ENCODE results near the gene F11R. TPM values are rescaled to one million over a fixed set of nuclear protein-coding genes. Genes with fewer than 3 reads are reported as not detected.

F11R gene
- total RNA-seq, 3 donors from 2014 or later (not counting 1 experiment from before 2014, with no cell fraction given) = 27.8 to 34.6 (median 30.2) TPM

DNA sequence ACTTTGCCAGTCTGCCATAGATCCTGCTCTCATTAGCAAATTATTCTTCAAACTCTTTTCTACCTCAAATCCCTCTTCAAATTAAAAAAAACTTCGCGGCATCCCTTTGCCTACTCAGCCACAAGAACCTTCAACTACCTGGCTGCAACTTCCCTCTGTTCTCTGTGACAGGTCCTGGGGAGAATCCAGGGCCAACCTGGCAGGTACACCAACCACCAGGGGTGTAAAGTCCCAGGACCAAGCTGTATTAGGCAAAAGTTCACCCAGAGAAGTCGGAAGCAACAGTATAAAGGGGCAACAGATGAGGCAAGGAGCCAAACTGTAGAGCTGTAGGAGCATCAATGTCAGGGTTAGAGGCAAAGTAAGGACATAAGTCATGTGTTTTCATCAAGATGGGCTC, 48.0 kb downstream of the F11R start:
- ATAC-seq (no peak), DNase-seq (no peak)
- no peaks in the 10 kb centered on the region for H3K36me3 ChIP-seq (ENCODE audit: control insufficient read depth, insufficient read depth, low read length)
- no peak overlapping the region for H3K27ac ChIP-seq (ENCODE audit: low read length)
- H3K9me3 Mint-ChIP-seq = no peaks in the 10 kb centered on the region
- no peak overlapping the region for H3K27ac Mint-ChIP-seq
- H3K4me1 Mint-ChIP-seq = no peaks in the 10 kb centered on the region
- TF ChIP-seq, protein P1, sequence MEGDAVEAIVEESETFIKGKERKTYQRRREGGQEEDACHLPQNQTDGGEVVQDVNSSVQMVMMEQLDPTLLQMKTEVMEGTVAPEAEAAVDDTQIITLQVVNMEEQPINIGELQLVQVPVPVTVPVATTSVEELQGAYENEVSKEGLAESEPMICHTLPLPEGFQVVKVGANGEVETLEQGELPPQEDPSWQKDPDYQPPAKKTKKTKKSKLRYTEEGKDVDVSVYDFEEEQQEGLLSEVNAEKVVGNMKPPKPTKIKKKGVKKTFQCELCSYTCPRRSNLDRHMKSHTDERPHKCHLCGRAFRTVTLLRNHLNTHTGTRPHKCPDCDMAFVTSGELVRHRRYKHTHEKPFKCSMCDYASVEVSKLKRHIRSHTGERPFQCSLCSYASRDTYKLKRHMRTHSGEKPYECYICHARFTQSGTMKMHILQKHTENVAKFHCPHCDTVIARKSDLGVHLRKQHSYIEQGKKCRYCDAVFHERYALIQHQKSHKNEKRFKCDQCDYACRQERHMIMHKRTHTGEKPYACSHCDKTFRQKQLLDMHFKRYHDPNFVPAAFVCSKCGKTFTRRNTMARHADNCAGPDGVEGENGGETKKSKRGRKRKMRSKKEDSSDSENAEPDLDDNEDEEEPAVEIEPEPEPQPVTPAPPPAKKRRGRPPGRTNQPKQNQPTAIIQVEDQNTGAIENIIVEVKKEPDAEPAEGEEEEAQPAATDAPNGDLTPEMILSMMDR (IDR thresholded peaks at IDR 0.05) = no peak
- no peaks in the 10 kb centered on the region for H3K4me1 ChIP-seq (ENCODE audit: control insufficient read depth, insufficient read depth, low read length)
- no peak overlapping the region for H3K4me3 ChIP-seq (ENCODE audit: low read length)
- 57% methylated on average over 3 of the region's 3 CpGs for WGBS (ENCODE audit: insufficient coverage)
- H3K27me3 ChIP-seq (ENCODE audit: control insufficient read depth, insufficient read depth, low read length) = no peaks in the 10 kb centered on the region
- no peaks in the 10 kb centered on the region for H3K36me3 Mint-ChIP-seq
- H3K4me3 Mint-ChIP-seq = no peak overlapping the region
- H3K27me3 Mint-ChIP-seq (ENCODE audit: low read depth in 2 of 2) = peaks cover 13 to 20% of the 10 kb centered on the region in 2 donors
- intact Hi-C loops (cut with micrococcal nuclease) = no loop called here
- no peaks in the 10 kb centered on the region for H3K9me3 ChIP-seq (ENCODE audit: control insufficient read depth, insufficient read depth, low read length)

DNA sequence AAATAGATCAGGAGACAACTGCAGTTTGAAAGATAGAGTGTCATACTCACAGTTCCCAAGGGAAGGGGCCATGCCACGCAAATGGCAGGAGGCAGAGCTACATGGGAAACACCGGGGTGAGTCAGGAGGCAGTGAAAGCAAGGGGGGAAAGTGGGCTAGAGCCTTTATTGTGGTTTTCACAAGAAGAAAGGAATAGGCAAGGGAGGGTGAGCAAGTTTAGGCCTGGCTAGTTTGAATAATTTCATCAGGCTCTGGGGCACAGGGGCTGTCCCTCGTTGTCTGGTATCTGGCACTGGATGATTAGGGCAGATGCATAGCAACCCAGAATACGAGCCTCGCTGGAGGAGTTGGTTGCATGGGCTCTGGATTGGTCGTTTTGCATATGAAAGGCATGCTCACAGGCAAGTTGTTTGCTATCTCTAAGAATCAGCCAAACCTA, 49.3 kb downstream of the F11R start:
- no peaks in the 10 kb centered on the region for H3K4me1 Mint-ChIP-seq
- ATAC-seq (no peak), DNase-seq (no peak)
- H3K27ac Mint-ChIP-seq = no peak overlapping the region
- no peaks in the 10 kb centered on the region for H3K36me3 ChIP-seq (ENCODE audit: control insufficient read depth, insufficient read depth, low read length)
- TF ChIP-seq, protein P1 (IDR thresholded peaks at IDR 0.05) = no peak
- H3K9me3 ChIP-seq (ENCODE audit: control insufficient read depth, insufficient read depth, low read length) = no peaks in the 10 kb centered on the region
- WGBS (ENCODE audit: insufficient coverage) = 57% methylated on average over 6 of the region's 6 CpGs
- no peak overlapping the region for H3K4me3 Mint-ChIP-seq
- H3K36me3 Mint-ChIP-seq = no peaks in the 10 kb centered on the region
- H3K27me3 Mint-ChIP-seq (ENCODE audit: low read depth in 2 of 2) = peaks cover 15 to 20% of the 10 kb centered on the region in 2 donors
- H3K27ac ChIP-seq (ENCODE audit: low read length) = no peak overlapping the region
- H3K27me3 ChIP-seq (ENCODE audit: control insufficient read depth, insufficient read depth, low read length) = no peaks in the 10 kb centered on the region
- H3K4me1 ChIP-seq (ENCODE audit: control insufficient read depth, insufficient read depth, low read length) = no peaks in the 10 kb centered on the region
- intact Hi-C loops (cut with micrococcal nuclease) = no loop called here
- no peaks in the 10 kb centered on the region for H3K9me3 Mint-ChIP-seq
- H3K4me3 ChIP-seq (ENCODE audit: low read length) = no peak overlapping the region

DNA sequence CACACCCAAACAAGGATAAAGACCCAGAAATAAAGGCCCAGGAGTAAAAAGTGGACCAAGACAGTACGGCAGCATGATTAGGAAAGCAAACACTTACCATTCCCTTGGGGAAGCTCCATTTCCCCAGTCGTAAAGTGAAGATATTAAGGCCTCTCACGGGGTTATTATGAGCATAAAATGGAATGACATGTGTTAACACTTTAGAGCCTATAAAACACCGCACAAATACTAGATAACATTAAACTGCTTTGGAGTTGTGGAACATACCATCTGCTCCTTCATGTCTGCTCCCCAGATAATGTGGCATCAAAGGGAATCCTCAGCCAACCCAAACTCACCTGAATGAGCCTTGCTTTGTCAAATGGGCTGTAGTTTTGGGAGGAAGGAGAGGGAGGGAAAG, 57.4 kb downstream of the F11R start:
- intact Hi-C loops (cut with micrococcal nuclease) = no loop called here
- H3K27me3 Mint-ChIP-seq (ENCODE audit: low read depth in 2 of 2) = peaks cover 0 to 6% of the 10 kb centered on the region in 2 donors
- H3K36me3 Mint-ChIP-seq = no peaks in the 10 kb centered on the region
- Histone ChIP-seq H3K27ac (ENCODE audit: low read length) (no peak overlapping the region), H3K4me1 (ENCODE audit: control insufficient read depth, insufficient read depth, low read length) (no peaks in the 10 kb centered on the region), H3K36me3 (ENCODE audit: control insufficient read depth, insufficient read depth, low read length) (no peaks in the 10 kb centered on the region), H3K4me3 (ENCODE audit: low read length) (no peak overlapping the region), H3K9me3 (ENCODE audit: control insufficient read depth, insufficient read depth, low read length) (no peaks in the 10 kb centered on the region), H3K27me3 (ENCODE audit: control insufficient read depth, insufficient read depth, low read length) (no peaks in the 10 kb centered on the region)
- H3K27ac Mint-ChIP-seq = no peak overlapping the region
- H3K4me1 Mint-ChIP-seq = no peaks in the 10 kb centered on the region
- TF ChIP-seq, protein P1 (IDR thresholded peaks at IDR 0.05) = no peak
- H3K9me3 Mint-ChIP-seq = no peaks in the 10 kb centered on the region
- WGBS (ENCODE audit: insufficient coverage) = 50% methylated on average over 3 of the region's 4 CpGs
- no peak overlapping the region for H3K4me3 Mint-ChIP-seq
- no peak for DNase-seq
- no peak for ATAC-seq

DNA sequence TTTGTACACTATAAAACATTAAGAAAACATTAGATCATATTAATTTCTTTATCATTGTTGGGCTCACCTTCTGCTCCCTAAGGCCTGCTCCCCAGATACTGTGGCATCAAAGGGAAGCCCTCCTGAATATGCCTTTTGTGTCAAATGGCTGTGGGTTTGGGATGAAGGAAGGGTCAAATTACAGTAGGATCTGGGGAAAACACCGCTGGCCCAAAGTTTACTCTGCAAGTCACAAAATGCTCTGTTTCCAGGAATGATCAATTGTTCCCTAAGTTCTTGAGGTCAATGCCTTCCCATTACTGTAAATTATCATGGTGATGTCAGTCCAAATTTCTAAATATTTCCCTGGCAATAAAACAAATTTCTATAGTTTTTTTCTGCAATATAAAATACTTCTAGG, 59.5 kb downstream of the F11R start:
- ATAC-seq (no peak), DNase-seq (no peak)
- Histone ChIP-seq H3K4me1 (ENCODE audit: control insufficient read depth, insufficient read depth, low read length) (no peaks in the 10 kb centered on the region), H3K4me3 (ENCODE audit: low read length) (no peak overlapping the region), H3K36me3 (ENCODE audit: control insufficient read depth, insufficient read depth, low read length) (no peaks in the 10 kb centered on the region), H3K27me3 (ENCODE audit: control insufficient read depth, insufficient read depth, low read length) (no peaks in the 10 kb centered on the region), H3K9me3 (ENCODE audit: control insufficient read depth, insufficient read depth, low read length) (no peaks in the 10 kb centered on the region), H3K27ac (ENCODE audit: low read length) (no peak overlapping the region)
- no peaks in the 10 kb centered on the region for H3K4me1 Mint-ChIP-seq
- H3K27ac Mint-ChIP-seq = no peak overlapping the region
- WGBS (ENCODE audit: insufficient coverage) = 92% methylated on average over 1 of the region's 1 CpG
- H3K27me3 Mint-ChIP-seq (ENCODE audit: low read depth in 2 of 2) = peaks cover 0 to 7% of the 10 kb centered on the region in 2 donors
- intact Hi-C loops (cut with micrococcal nuclease) = no loop called here
- no peak overlapping the region for H3K4me3 Mint-ChIP-seq
- no peaks in the 10 kb centered on the region for H3K9me3 Mint-ChIP-seq
- TF ChIP-seq, protein P1 (IDR thresholded peaks at IDR 0.05) = no peak
- no peaks in the 10 kb centered on the region for H3K36me3 Mint-ChIP-seq

Data from natural killer cell (primary cell).